HepG2 (cell line): ENCODE data around the gene PDZD7. TPM values are rescaled to one million over a fixed set of nuclear protein-coding genes. Genes with fewer than 3 reads are reported as not detected.

ENCODE experiments used
- BRCA1 ChIP-seq: sonication (generic); formaldehyde crosslinking; IDR thresholded peaks from 2 replicates; pipeline ENCODE4 v1.4.0; 2020; ENCODE audit warnings: missing genetic modification reagents
- FOXK2 ChIP-seq: fragments of 450-650 bp; IDR thresholded peaks from 2 replicates; pipeline ENCODE4 v1.6.1; 2016
- FOXP1 ChIP-seq, 2 experiments: fragments of 450-650 bp in 1 of 2; IDR thresholded peaks; 2 replicates each; pipeline ENCODE4 v1.6.1; 2017 to 2018; ENCODE audit warnings: antibody characterized with exemption in 1 of 2
- HBP1 ChIP-seq: IDR thresholded peaks from 2 replicates; pipeline ENCODE4 v1.6.1; 2016; ENCODE audit warnings: low read depth, control low read depth
- HMGXB4 ChIP-seq, 2 experiments: sonication (generic) in 1 of 2; formaldehyde crosslinking in 1 of 2; IDR thresholded peaks; 2 replicates each; pipeline versions ENCODE4 v1.4.0 to v1.6.1; 2018 to 2020; ENCODE audit warnings: missing genetic modification reagents in 2 of 2, borderline replicate concordance in 1 of 2, low read depth in 1 of 2, mild to moderate bottlenecking in 1 of 2, missing biosample characterization in 1 of 2
- MED13 ChIP-seq: sonication (generic); formaldehyde crosslinking; IDR thresholded peaks from 2 replicates; pipeline ENCODE4 v1.5.0; 2020; ENCODE audit warnings: missing genetic modification reagents
- ZBTB21 ChIP-seq: sonication (generic); formaldehyde crosslinking; IDR thresholded peaks from 2 replicates; pipeline ENCODE4 v1.4.0; 2020; ENCODE audit warnings: missing genetic modification reagents
- ZFP62 ChIP-seq: sonication (generic); formaldehyde crosslinking; IDR thresholded peaks from 2 replicates; pipeline ENCODE4 v1.4.0; 2020; ENCODE audit warnings: missing genetic modification reagents
- ZNF253 ChIP-seq: sonication (generic); formaldehyde crosslinking; IDR thresholded peaks from 2 replicates; pipeline ENCODE4 v1.8.0; 2022; ENCODE audit warnings: mild to moderate bottlenecking, missing genetic modification reagents, borderline replicate concordance
- ZNF720 ChIP-seq: sonication (generic); formaldehyde crosslinking; IDR thresholded peaks from 2 replicates; pipeline ENCODE4 v1.4.0; 2020; ENCODE audit warnings: missing genetic modification reagents
- polyA plus RNA-seq, 8 experiments: library from polyadenylated mRNA; depleted of rRNA in 3 of 8; stranded (reverse) in 7 of 8; unstranded in 1 of 8; fragments of >200 nt; fragmentation: Illumina TruSeq in 4 of 8; extraction: Trizol in 4 of 8; gene quantifications; 2 replicates each; pipeline versions ENCODE4 v1.2.1 to v1.2.3, GENCODE V29; 2011 to 2016; ENCODE audit warnings: low read depth in 4 of 8, missing spikeins in 1 of 8, mixed read lengths in 1 of 8; ENCODE audit not compliant: insufficient read depth in 1 of 8
- total RNA-seq, 5 experiments: library from RNA; depleted of rRNA; stranded (reverse); fragments of >200 nt; fragmentation: Illumina TruSeq; extraction: Trizol; gene quantifications; 2 replicates each; pipeline ENCODE4 v1.2.3, GENCODE V29; 2016; ENCODE audit warnings: low read depth in 1 of 5
- TF ChIP-seq, protein P1 (sequence below): sonication (generic); formaldehyde crosslinking; IDR thresholded peaks from 2 replicates; pipeline ENCODE4 v1.5.0; 2020; ENCODE audit warnings: missing genetic modification reagents
- TF ChIP-seq, protein P2 (sequence below): IDR thresholded peaks from 2 replicates; pipeline ENCODE4 v1.6.1; 2012; ENCODE audit warnings: low read depth, low read length, improper control_type of control experiment
- TF ChIP-seq, protein P3 (sequence below): IDR thresholded peaks from 2 replicates; pipeline ENCODE4 v1.6.1; 2016; ENCODE audit warnings: mild to moderate bottlenecking, missing biosample characterization, missing genetic modification reagents
- TF ChIP-seq, protein P4 (sequence below): sonication (generic); formaldehyde crosslinking; IDR thresholded peaks from 2 replicates; pipeline ENCODE4 v1.4.0; 2020; ENCODE audit warnings: missing genetic modification reagents

The PDZD7 gene
- total and polyA plus RNA-seq, 2 of the 13 experiments (the other 11 are each of a cell fraction or from before 2014, with no cell fraction given) = 0.58 to 0.73 TPM

- TF ChIP-seq HMGXB4 (CRISPR knock-in tag; IDR thresholded peaks at IDR 0.05; ENCODE audit: borderline replicate concordance in 1 of 2, low read depth in 1 of 2) = peak; percentile 98 to 100
- TF ChIP-seq, protein P1, sequence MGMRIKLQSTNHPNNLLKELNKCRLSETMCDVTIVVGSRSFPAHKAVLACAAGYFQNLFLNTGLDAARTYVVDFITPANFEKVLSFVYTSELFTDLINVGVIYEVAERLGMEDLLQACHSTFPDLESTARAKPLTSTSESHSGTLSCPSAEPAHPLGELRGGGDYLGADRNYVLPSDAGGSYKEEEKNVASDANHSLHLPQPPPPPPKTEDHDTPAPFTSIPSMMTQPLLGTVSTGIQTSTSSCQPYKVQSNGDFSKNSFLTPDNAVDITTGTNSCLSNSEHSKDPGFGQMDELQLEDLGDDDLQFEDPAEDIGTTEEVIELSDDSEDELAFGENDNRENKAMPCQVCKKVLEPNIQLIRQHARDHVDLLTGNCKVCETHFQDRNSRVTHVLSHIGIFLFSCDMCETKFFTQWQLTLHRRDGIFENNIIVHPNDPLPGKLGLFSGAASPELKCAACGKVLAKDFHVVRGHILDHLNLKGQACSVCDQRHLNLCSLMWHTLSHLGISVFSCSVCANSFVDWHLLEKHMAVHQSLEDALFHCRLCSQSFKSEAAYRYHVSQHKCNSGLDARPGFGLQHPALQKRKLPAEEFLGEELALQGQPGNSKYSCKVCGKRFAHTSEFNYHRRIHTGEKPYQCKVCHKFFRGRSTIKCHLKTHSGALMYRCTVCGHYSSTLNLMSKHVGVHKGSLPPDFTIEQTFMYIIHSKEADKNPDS (CRISPR knock-in tag) = no peak; the same call in 1 of the 2 replicates
- no peak for TF ChIP-seq ZNF720
- TF ChIP-seq ZNF253 = peak; percentile 31; the same call in 1 of the 2 replicates
- no peak for TF ChIP-seq ZBTB21 (CRISPR knock-in tag)
- TF ChIP-seq BRCA1 = 0 out of 2 replicates have a peak, but pooled peaks have one; percentile 57
- TF ChIP-seq MED13 (CRISPR knock-in tag) = peak; percentile 65; the same call in 1 of the 2 replicates
- TF ChIP-seq, protein P2, sequence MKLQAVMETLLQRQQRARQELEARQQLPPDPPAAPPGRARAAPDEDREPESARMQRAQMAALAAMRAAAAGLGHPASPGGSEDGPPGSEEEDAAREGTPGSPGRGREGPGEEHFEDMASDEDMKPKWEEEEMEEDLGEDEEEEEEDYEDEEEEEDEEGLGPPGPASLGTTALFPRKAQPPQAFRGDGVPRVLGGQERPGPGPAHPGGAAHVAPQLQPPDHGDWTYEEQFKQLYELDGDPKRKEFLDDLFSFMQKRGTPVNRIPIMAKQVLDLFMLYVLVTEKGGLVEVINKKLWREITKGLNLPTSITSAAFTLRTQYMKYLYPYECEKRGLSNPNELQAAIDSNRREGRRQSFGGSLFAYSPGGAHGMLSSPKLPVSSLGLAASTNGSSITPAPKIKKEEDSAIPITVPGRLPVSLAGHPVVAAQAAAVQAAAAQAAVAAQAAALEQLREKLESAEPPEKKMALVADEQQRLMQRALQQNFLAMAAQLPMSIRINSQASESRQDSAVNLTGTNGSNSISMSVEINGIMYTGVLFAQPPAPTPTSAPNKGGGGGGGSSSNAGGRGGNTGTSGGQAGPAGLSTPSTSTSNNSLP = no peak
- no peak for TF ChIP-seq FOXP1 (IDR thresholded peaks at IDR 0.05)
- no peak for TF ChIP-seq FOXP1 (CRISPR knock-in tag; IDR thresholded peaks at IDR 0.05)
- TF ChIP-seq, protein P3, sequence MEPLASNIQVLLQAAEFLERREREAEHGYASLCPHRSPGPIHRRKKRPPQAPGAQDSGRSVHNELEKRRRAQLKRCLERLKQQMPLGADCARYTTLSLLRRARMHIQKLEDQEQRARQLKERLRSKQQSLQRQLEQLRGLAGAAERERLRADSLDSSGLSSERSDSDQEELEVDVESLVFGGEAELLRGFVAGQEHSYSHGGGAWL (CRISPR knock-in tag) = peak; percentile 84; the same call in 1 of the 2 replicates
- peak; percentile 77; the same call in 1 of the 2 replicates for TF ChIP-seq HBP1 (CRISPR knock-in tag)
- TF ChIP-seq ZFP62 = no peak
- TF ChIP-seq, protein P4, sequence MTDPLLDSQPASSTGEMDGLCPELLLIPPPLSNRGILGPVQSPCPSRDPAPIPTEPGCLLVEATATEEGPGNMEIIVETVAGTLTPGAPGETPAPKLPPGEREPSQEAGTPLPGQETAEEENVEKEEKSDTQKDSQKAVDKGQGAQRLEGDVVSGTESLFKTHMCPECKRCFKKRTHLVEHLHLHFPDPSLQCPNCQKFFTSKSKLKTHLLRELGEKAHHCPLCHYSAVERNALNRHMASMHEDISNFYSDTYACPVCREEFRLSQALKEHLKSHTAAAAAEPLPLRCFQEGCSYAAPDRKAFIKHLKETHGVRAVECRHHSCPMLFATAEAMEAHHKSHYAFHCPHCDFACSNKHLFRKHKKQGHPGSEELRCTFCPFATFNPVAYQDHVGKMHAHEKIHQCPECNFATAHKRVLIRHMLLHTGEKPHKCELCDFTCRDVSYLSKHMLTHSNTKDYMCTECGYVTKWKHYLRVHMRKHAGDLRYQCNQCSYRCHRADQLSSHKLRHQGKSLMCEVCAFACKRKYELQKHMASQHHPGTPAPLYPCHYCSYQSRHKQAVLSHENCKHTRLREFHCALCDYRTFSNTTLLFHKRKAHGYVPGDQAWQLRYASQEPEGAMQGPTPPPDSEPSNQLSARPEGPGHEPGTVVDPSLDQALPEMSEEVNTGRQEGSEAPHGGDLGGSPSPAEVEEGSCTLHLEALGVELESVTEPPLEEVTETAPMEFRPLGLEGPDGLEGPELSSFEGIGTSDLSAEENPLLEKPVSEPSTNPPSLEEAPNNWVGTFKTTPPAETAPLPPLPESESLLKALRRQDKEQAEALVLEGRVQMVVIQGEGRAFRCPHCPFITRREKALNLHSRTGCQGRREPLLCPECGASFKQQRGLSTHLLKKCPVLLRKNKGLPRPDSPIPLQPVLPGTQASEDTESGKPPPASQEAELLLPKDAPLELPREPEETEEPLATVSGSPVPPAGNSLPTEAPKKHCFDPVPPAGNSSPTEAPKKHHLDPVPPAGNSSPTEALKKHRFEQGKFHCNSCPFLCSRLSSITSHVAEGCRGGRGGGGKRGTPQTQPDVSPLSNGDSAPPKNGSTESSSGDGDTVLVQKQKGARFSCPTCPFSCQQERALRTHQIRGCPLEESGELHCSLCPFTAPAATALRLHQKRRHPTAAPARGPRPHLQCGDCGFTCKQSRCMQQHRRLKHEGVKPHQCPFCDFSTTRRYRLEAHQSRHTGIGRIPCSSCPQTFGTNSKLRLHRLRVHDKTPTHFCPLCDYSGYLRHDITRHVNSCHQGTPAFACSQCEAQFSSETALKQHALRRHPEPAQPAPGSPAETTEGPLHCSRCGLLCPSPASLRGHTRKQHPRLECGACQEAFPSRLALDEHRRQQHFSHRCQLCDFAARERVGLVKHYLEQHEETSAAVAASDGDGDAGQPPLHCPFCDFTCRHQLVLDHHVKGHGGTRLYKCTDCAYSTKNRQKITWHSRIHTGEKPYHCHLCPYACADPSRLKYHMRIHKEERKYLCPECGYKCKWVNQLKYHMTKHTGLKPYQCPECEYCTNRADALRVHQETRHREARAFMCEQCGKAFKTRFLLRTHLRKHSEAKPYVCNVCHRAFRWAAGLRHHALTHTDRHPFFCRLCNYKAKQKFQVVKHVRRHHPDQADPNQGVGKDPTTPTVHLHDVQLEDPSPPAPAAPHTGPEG (CRISPR knock-in tag) = peak; percentile 77
- TF ChIP-seq FOXK2 = no peak
Measured at GRCh38 chr10:101062232-101063049, 31.5 kb upstream of the PDZD7 start (continued).
